Sigmoid colon (tissue), 4 donors: ENCODE measurements around the gene PLD2.

Experiments
- EP300 ChIP-seq, 4 donors: sonication (generic); formaldehyde crosslinking; IDR thresholded peaks; one replicate each; pipeline ENCODE4 v1.6.1; 2017; ENCODE audit warnings: antibody characterized with exemption in 4 of 4
- POLR2A ChIP-seq, 2 donors: fragments of 450-650 bp; IDR thresholded peaks; one replicate each; pipeline ENCODE4 v1.6.1; 2016; ENCODE audit warnings: antibody characterized with exemption in 2 of 2, mild to moderate bottlenecking in 2 of 2, moderate library complexity in 2 of 2
- POLR2AphosphoS5 ChIP-seq, 4 donors: sonication (generic); formaldehyde crosslinking; IDR thresholded peaks; one replicate each; pipeline ENCODE4 v1.6.1; 2017; ENCODE audit warnings: antibody characterized with exemption in 4 of 4
- TF ChIP-seq, protein P1 (sequence below), 4 experiments: fragments of 450-650 bp in 3 of 4; fragments of 200-600 bp in 1 of 4; IDR thresholded peaks; one replicate each; pipeline ENCODE4 v1.5.1; 2016 to 2019; ENCODE audit warnings: antibody characterized with exemption in 4 of 4, mild to moderate bottlenecking in 3 of 4, moderate library complexity in 2 of 4

DNA sequence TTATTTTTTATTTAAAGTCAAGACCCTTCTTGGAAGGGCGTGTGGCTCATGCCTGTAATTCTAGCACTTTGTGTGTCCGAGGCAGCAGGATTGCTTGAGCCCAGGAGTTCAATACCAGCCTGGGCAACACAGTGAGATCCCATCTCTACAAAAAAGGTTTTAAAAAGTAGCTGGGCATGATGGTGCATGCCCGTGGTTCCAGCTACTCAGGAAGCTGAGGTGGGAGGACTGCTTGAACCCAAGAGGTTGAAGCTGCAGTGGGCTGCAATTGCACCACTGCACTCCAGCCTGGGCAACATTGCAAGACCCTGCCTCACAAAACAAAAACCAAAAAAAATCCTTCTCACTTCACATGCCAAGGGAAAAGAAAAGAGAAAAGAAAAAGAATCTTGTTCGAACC lies 55.8 kb downstream of the PLD2 start:
- TF ChIP-seq EP300 (IDR thresholded peaks at IDR 0.05) (no peak), POLR2A (IDR thresholded peaks at IDR 0.05) (no peak), POLR2AphosphoS5 (IDR thresholded peaks at IDR 0.05) (no peak)
- TF ChIP-seq, protein P1, sequence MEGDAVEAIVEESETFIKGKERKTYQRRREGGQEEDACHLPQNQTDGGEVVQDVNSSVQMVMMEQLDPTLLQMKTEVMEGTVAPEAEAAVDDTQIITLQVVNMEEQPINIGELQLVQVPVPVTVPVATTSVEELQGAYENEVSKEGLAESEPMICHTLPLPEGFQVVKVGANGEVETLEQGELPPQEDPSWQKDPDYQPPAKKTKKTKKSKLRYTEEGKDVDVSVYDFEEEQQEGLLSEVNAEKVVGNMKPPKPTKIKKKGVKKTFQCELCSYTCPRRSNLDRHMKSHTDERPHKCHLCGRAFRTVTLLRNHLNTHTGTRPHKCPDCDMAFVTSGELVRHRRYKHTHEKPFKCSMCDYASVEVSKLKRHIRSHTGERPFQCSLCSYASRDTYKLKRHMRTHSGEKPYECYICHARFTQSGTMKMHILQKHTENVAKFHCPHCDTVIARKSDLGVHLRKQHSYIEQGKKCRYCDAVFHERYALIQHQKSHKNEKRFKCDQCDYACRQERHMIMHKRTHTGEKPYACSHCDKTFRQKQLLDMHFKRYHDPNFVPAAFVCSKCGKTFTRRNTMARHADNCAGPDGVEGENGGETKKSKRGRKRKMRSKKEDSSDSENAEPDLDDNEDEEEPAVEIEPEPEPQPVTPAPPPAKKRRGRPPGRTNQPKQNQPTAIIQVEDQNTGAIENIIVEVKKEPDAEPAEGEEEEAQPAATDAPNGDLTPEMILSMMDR (IDR thresholded peaks at IDR 0.05) = no peak
